KG1 (cell line): ENCODE measurements around the gene ACAP3.

Experiments used
- DNase-seq: peaks from one replicate; lab custom pipeline; 2025; lab: John Stamatoyannopoulos, UW

ACAP3 gene

GRCh38 chr1:1244192-1244811 lies 63.4 kb downstream of the ACAP3 start:
- no peak for DNase-seq

- DNase-seq, result no peak
Observed at GRCh38 chr1:1243807-1244191, 63.9 kb downstream of the ACAP3 start.

GRCh38 chr1:1243266-1243660 lies 64.5 kb downstream of the ACAP3 start:
- no peak for DNase-seq

- DNase-seq, result no peak
Observed at GRCh38 chr1:1242461-1243265, 65.1 kb downstream of the ACAP3 start.
